Muscle of leg (tissue), 16 donors: ENCODE results near the gene CWC27. TPM values are rescaled to one million over a fixed set of nuclear protein-coding genes. Genes with fewer than 3 reads are reported as not detected.

ENCODE experiments used
- DNase-seq: peaks from one replicate; pipeline ENCODE4 v3.0.0; 2013
- H3K27ac ChIP-seq: one replicate; pipeline ENCODE4 v1.5.1; 2013; ENCODE audit warnings: mild to moderate bottlenecking, low read length, control low read depth
- H3K27me3 ChIP-seq: one replicate; pipeline ENCODE4 v1.6.1; 2013; ENCODE audit warnings: low read length; ENCODE audit not compliant: control insufficient read depth, insufficient read depth
- H3K36me3 ChIP-seq: one replicate; pipeline ENCODE4 v1.6.1; 2013; ENCODE audit warnings: low read length; ENCODE audit not compliant: control insufficient read depth, insufficient read depth
- H3K4me1 ChIP-seq: one replicate; pipeline ENCODE4 v1.6.1; 2013; ENCODE audit warnings: low read length; ENCODE audit not compliant: control insufficient read depth, insufficient read depth
- H3K4me3 ChIP-seq: one replicate; pipeline ENCODE4 v1.5.1; 2013; ENCODE audit warnings: low read length, control low read depth
- H3K9me3 ChIP-seq: replicated peaks from 2 replicates; pipeline ENCODE4 v1.6.1; 2013; ENCODE audit warnings: low read depth, low read length; ENCODE audit not compliant: control insufficient read depth
- WGBS: methylation state at CpG from one replicate; pipeline ENCODE4 v1.1.5; 2013; ENCODE audit warnings: missing lambda C conversion rate; ENCODE audit not compliant: insufficient coverage; 5-methylcytosine and 5-hydroxymethylcytosine counted together
- long read RNA-seq, 11 donors: transcript quantifications; one replicate each; lab custom pipeline, GENCODE V29; 2026
- polyA plus RNA-seq, 8 donors: library from polyadenylated mRNA; unstranded; fragments of 120-200 nt; gene quantifications; one replicate each; pipeline versions ENCODE4 v1.2.1 to v1.2.3, GENCODE V29; 2013; ENCODE audit warnings: inconsistent platforms in 1 of 8, low replicate concordance in 1 of 8; ENCODE audit not compliant: insufficient read length in 8 of 8, insufficient read depth in 1 of 8
- total RNA-seq: library from RNA; stranded (reverse); fragments of 120-200 nt; gene quantifications from one replicate; pipeline ENCODE4 v1.2.4, GENCODE V29; 2013

Gene CWC27
- 14.7 TPM for total RNA-seq
- 10 to 100 TPM; 21.4 to 29.3 (median 24.1) TPM for polyA plus RNA-seq
- long read RNA-seq, donor 1 = 0 reads
- long read RNA-seq, donor 2 = 0 reads
- long read RNA-seq, donor 3, transcript CWC27-201 (14 exons, 2,078 nt) = major isoform, 9 of 9 reads
- long read RNA-seq, donor 3, partial matches to known transcripts = 0 of 9 reads
- long read RNA-seq, donor 3, other reads (novel, unspliced or antisense) = 0 of 9 reads
- long read RNA-seq, donor 4, partial matches to known transcripts = 50 of 51 reads
- long read RNA-seq, donor 4, other reads (novel, unspliced or antisense) = 0 of 51 reads
- long read RNA-seq, donor 5, transcript CWC27-201 (14 exons, 2,078 nt) = major isoform, 5 of 6 reads
- long read RNA-seq, donor 5, partial matches to known transcripts = 0 of 6 reads
- long read RNA-seq, donor 5, other reads (novel, unspliced or antisense) = 0 of 6 reads
- long read RNA-seq, donor 6, partial matches to known transcripts = 0 of 3 reads
- long read RNA-seq, donor 6, other reads (novel, unspliced or antisense) = 0 of 3 reads
- long read RNA-seq, donor 7, partial matches to known transcripts = 0 of 3 reads
- long read RNA-seq, donor 7, other reads (novel, unspliced or antisense) = 0 of 3 reads
- long read RNA-seq, donor 8, partial matches to known transcripts = 0 of 1 reads
- long read RNA-seq, donor 8, other reads (novel, unspliced or antisense) = 0 of 1 reads
- long read RNA-seq, donor 9, partial matches to known transcripts = 0 of 3 reads
- long read RNA-seq, donor 9, other reads (novel, unspliced or antisense) = 0 of 3 reads
- long read RNA-seq, donor 10, partial matches to known transcripts = 0 of 6 reads
- long read RNA-seq, donor 10, other reads (novel, unspliced or antisense) = 0 of 6 reads
- long read RNA-seq, donor 11, partial matches to known transcripts = 92 of 94 reads
- long read RNA-seq, donor 11, other reads (novel, unspliced or antisense) = 0 of 94 reads

DNA sequence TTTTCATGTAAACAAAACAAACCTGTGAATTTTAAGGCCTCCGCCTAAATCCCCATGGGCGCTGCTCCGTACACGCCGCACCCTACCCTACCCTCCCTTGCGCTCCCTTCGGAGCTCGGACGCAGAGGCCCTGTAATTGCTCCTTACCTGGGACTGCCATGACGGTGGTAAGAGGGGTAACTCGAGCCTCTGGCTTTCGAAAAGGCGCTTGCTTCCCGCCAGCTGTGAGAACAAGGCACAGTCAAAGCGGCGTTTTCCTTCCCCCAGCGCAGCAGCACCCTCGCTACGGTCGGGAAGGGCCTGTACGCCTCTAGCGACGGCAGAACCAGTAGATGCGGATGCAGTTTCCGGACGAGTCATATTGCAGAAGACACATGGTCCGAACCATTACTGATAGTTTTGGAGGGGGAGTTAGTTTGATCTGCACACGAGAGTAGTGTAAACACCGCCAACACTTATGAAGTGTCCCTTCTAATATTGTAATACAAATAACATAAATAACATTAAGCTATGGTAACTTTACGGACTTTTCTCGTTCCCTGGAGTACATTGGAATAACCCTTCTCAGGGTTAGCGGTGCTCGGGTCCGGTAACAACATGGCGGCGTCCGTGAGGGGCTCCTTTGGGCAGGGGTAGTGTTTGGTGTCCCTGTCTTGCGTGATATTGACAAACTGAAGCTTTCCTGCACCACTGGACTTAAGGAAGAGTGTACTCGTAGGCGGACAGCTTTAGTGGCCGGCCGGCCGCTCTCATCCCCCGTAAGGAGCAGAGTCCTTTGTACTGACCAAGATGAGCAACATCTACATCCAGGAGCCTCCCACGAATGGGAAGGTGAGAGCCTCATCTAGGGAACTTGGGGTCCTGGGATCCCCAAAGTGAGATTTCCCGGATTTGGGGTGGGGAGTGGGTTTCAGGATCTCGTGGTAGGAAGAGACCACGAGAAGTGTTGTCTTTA, at the start of gene CWC27, which contains the start of gene SREK1IP1:
Gene CWC27, plus strand, starts transcription at position 573 of the 955 bp plus-strand sequence. Its CDS starts 217 bp downstream, at position 790.
Gene SREK1IP1, minus strand, starts transcription at position 334 of the 955 bp plus-strand sequence. Its CDS starts 174 bp downstream, at position 160.
- Histone ChIP-seq H3K4me3 (peak within 1 kb of the TSS; percentile 90), H3K27me3 (no peaks in the 10 kb centered on the region), H3K9me3 (no peaks in the 10 kb centered on the region), H3K36me3 (peaks cover 3% of the 10 kb centered on the region), H3K4me1 (peaks cover 9% of the 10 kb centered on the region), H3K27ac (peak within 1 kb of the TSS; percentile 90)
- under 1% methylated on average over 24 of the region's 48 CpGs for WGBS
- peak; percentile 96 for DNase-seq

GRCh38 chr5:64722588-64722987, 46.1 kb upstream of the CWC27 start:
- H3K4me3 ChIP-seq = no peak overlapping the region
- no peaks in the 10 kb centered on the region for H3K4me1 ChIP-seq
- H3K27me3 ChIP-seq = no peaks in the 10 kb centered on the region
- H3K27ac ChIP-seq = no peak overlapping the region
- 91% methylated on average over 1 of the region's 3 CpGs for WGBS
- peaks cover 6% of the 10 kb centered on the region for H3K36me3 ChIP-seq
- DNase-seq = no peak
- no peaks in the 10 kb centered on the region for H3K9me3 ChIP-seq

- DNase-seq = no peak
- Histone ChIP-seq H3K36me3 (peaks cover 2% of the 10 kb centered on the region), H3K9me3 (no peaks in the 10 kb centered on the region), H3K27ac (no peak overlapping the region), H3K4me3 (no peak overlapping the region), H3K4me1 (no peaks in the 10 kb centered on the region), H3K27me3 (no peaks in the 10 kb centered on the region)
- no CpG with 5 or more reads among the region's 2 CpGs for WGBS
Measured at GRCh38 chr5:64727150-64727549, 41.6 kb upstream of the CWC27 start.

DNA sequence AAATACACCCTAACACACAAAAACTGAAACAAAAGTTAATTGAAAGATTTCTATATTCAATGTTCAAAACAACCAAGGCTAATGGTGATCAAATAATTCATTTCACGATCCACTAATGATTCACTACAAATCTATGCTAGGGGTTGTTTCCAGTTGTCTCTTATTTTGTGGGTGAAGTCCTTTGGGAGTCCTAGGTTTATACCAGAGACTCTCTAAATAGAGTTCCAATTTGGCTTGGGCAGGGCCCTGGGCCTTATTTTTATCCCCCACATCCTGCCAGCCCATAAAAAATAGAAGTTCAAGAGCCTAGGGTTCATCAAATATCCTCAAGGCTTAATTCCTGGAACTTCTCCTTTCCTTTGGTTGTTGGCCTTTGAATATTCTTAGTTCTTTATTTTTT, 26.3 kb upstream of the CWC27 start:
- H3K4me3 ChIP-seq = no peak overlapping the region
- no CpG with 5 or more reads among the region's 1 CpG for WGBS

DNA sequence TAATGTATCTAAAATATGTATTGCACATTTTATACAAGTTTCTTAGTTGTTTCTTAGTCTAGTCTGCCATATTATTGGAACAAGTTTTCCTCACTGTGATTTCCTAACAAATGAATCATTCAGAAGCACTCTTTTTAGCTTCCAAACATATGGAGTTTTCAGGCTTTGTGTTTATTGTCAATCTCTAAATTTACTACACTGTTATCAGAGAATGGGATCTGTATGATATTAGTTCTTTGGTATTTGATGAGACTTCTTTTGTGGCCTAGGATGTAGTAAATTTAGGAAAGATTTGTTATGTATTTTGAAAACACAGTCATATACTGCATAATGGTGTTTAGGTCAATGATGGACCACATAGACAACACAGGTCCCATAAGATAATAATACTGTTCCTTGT, 25.9 kb upstream of the CWC27 start:
- Histone ChIP-seq H3K4me1 (no peaks in the 10 kb centered on the region), H3K36me3 (peaks cover 10% of the 10 kb centered on the region), H3K4me3 (no peak overlapping the region), H3K27me3 (no peaks in the 10 kb centered on the region), H3K9me3 (no peaks in the 10 kb centered on the region), H3K27ac (no peak overlapping the region)
- no peak for DNase-seq

More for the DNA sequence above, 26.3 kb upstream of the CWC27 start:
- Histone ChIP-seq H3K4me1 (no peaks in the 10 kb centered on the region), H3K27me3 (no peaks in the 10 kb centered on the region), H3K27ac (no peak overlapping the region), H3K36me3 (peaks cover 10% of the 10 kb centered on the region), H3K9me3 (no peaks in the 10 kb centered on the region)
- no peak for DNase-seq

- no peaks in the 10 kb centered on the region for H3K27me3 ChIP-seq
- H3K36me3 ChIP-seq = peaks cover 7% of the 10 kb centered on the region
- no CpG with 5 or more reads among the region's 1 CpG for WGBS
- no peak overlapping the region for H3K4me3 ChIP-seq
- DNase-seq = no peak
- no peaks in the 10 kb centered on the region for H3K4me1 ChIP-seq
- no peaks in the 10 kb centered on the region for H3K9me3 ChIP-seq
- H3K27ac ChIP-seq = no peak overlapping the region
Measured at GRCh38 chr5:64744914-64745313, 23.8 kb upstream of the CWC27 start.

- 85% methylated on average over 1 of the region's 1 CpG for WGBS
- H3K4me3 ChIP-seq = no peak overlapping the region
- no peaks in the 10 kb centered on the region for H3K27me3 ChIP-seq
- H3K27ac ChIP-seq = no peak overlapping the region
- no peaks in the 10 kb centered on the region for H3K9me3 ChIP-seq
- DNase-seq = no peak
- H3K36me3 ChIP-seq = peaks cover 2% of the 10 kb centered on the region
- H3K4me1 ChIP-seq = no peaks in the 10 kb centered on the region
Measured at GRCh38 chr5:64746446-64746845, 22.3 kb upstream of the CWC27 start.

- Histone ChIP-seq H3K9me3 (no peaks in the 10 kb centered on the region), H3K4me1 (no peaks in the 10 kb centered on the region), H3K4me3 (no peak overlapping the region), H3K27me3 (no peaks in the 10 kb centered on the region), H3K36me3 (peaks cover 2% of the 10 kb centered on the region), H3K27ac (no peak overlapping the region)
- no CpG with 5 or more reads among the region's 4 CpGs for WGBS
- DNase-seq = no peak
Measured at GRCh38 chr5:64749385-64749784, 19.3 kb upstream of the CWC27 start.

GRCh38 chr5:64754066-64754465, 14.7 kb upstream of the CWC27 start:
- no peak overlapping the region for H3K4me3 ChIP-seq
- no peak overlapping the region for H3K27ac ChIP-seq
- H3K36me3 ChIP-seq = peaks cover 5% of the 10 kb centered on the region
- H3K27me3 ChIP-seq = no peaks in the 10 kb centered on the region
- WGBS = no CpG with 5 or more reads among the region's 2 CpGs
- H3K9me3 ChIP-seq = no peaks in the 10 kb centered on the region
- H3K4me1 ChIP-seq = no peaks in the 10 kb centered on the region
- DNase-seq = no peak
